ENCODE data around the gene RGS6. TPM values are rescaled to one million over a fixed set of nuclear protein-coding genes. Genes with fewer than 3 reads are reported as not detected.

RGS6 gene
- polyA plus RNA-seq, 2 donors: 0.11 to 0.29 TPM

GRCh38 chr14:72563676-72564075 is 631.4 kb downstream of the RGS6 start:
- WGBS, 2 donors: 72 to 85% methylated on average over 7 of the region's 7 CpGs
- Histone ChIP-seq H3K36me3 (ENCODE audit: control insufficient read depth in 2 of 2, insufficient read depth in 2 of 2, low read length in 1 of 2) (no peaks in the 10 kb centered on the region), H3K27ac (ENCODE audit: low read depth in 2 of 2, low read length in 1 of 2) (no peak overlapping the region), H3K27me3 (ENCODE audit: control insufficient read depth in 1 of 2, insufficient read depth in 2 of 2, low read length in 2 of 2) (no peaks in the 10 kb centered on the region), H3K4me1 (ENCODE audit: control insufficient read depth in 2 of 2, insufficient read depth in 2 of 2, low read length in 1 of 2) (no peaks in the 10 kb centered on the region), H3K9me3 (ENCODE audit: control insufficient read depth in 2 of 2, insufficient read depth in 1 of 2, low read depth in 1 of 2, low read length in 1 of 2) (no peaks in the 10 kb centered on the region), H3K4me3 (ENCODE audit: low read depth in 1 of 2, low read length in 2 of 2) (no peak overlapping the region)

- no peaks in the 10 kb centered on the region for H3K9me3 ChIP-seq (ENCODE audit: control insufficient read depth in 2 of 2, insufficient read depth in 1 of 2, low read depth in 1 of 2, low read length in 1 of 2)
- no peaks in the 10 kb centered on the region for H3K27me3 ChIP-seq (ENCODE audit: control insufficient read depth in 1 of 2, insufficient read depth in 2 of 2, low read length in 2 of 2)
- H3K36me3 ChIP-seq (ENCODE audit: control insufficient read depth in 2 of 2, insufficient read depth in 2 of 2, low read length in 1 of 2): no peaks in the 10 kb centered on the region
- 71 to 81% methylated on average over 5 of the region's 5 CpGs for WGBS, 2 donors
- H3K4me3 ChIP-seq (ENCODE audit: low read depth in 1 of 2, low read length in 2 of 2): no peak overlapping the region
- H3K4me1 ChIP-seq (ENCODE audit: control insufficient read depth in 2 of 2, insufficient read depth in 2 of 2, low read length in 1 of 2): no peaks in the 10 kb centered on the region
- no peak overlapping the region for H3K27ac ChIP-seq (ENCODE audit: low read depth in 2 of 2, low read length in 1 of 2)
These were observed 632.9 kb downstream of the RGS6 start for GRCh38 chr14:72565149-72565559.

GRCh38 chr14:72565917-72566316 is 633.7 kb downstream of the RGS6 start:
- Histone ChIP-seq H3K4me1 (ENCODE audit: control insufficient read depth in 2 of 2, insufficient read depth in 2 of 2, low read length in 1 of 2) (no peaks in the 10 kb centered on the region), H3K4me3 (ENCODE audit: low read depth in 1 of 2, low read length in 2 of 2) (no peak overlapping the region), H3K27me3 (ENCODE audit: control insufficient read depth in 1 of 2, insufficient read depth in 2 of 2, low read length in 2 of 2) (no peaks in the 10 kb centered on the region), H3K36me3 (ENCODE audit: control insufficient read depth in 2 of 2, insufficient read depth in 2 of 2, low read length in 1 of 2) (no peaks in the 10 kb centered on the region), H3K27ac (ENCODE audit: low read depth in 2 of 2, low read length in 1 of 2) (no peak overlapping the region), H3K9me3 (ENCODE audit: control insufficient read depth in 2 of 2, insufficient read depth in 1 of 2, low read depth in 1 of 2, low read length in 1 of 2) (no peaks in the 10 kb centered on the region)
- 70 to 76% methylated on average over 6 of the region's 6 CpGs for WGBS, 2 donors

- WGBS, 2 donors: 73 to 81% methylated on average over 6 of the region's 6 CpGs
- H3K36me3 ChIP-seq (ENCODE audit: control insufficient read depth in 2 of 2, insufficient read depth in 2 of 2, low read length in 1 of 2): no peaks in the 10 kb centered on the region
- no peaks in the 10 kb centered on the region for H3K4me1 ChIP-seq (ENCODE audit: control insufficient read depth in 2 of 2, insufficient read depth in 2 of 2, low read length in 1 of 2)
- H3K27me3 ChIP-seq (ENCODE audit: control insufficient read depth in 1 of 2, insufficient read depth in 2 of 2, low read length in 2 of 2): no peaks in the 10 kb centered on the region
- no peaks in the 10 kb centered on the region for H3K9me3 ChIP-seq (ENCODE audit: control insufficient read depth in 2 of 2, insufficient read depth in 1 of 2, low read depth in 1 of 2, low read length in 1 of 2)
- H3K27ac ChIP-seq (ENCODE audit: low read depth in 2 of 2, low read length in 1 of 2): no peak overlapping the region
- H3K4me3 ChIP-seq (ENCODE audit: low read depth in 1 of 2, low read length in 2 of 2): no peak overlapping the region
These were observed 635.0 kb downstream of the RGS6 start for GRCh38 chr14:72567226-72567625.

- no peak overlapping the region for H3K4me3 ChIP-seq (ENCODE audit: low read depth in 1 of 2, low read length in 2 of 2)
- H3K4me1 ChIP-seq (ENCODE audit: control insufficient read depth in 2 of 2, insufficient read depth in 2 of 2, low read length in 1 of 2): no peaks in the 10 kb centered on the region
- H3K36me3 ChIP-seq (ENCODE audit: control insufficient read depth in 2 of 2, insufficient read depth in 2 of 2, low read length in 1 of 2): no peaks in the 10 kb centered on the region
- H3K27me3 ChIP-seq (ENCODE audit: control insufficient read depth in 1 of 2, insufficient read depth in 2 of 2, low read length in 2 of 2): no peaks in the 10 kb centered on the region
- H3K27ac ChIP-seq (ENCODE audit: low read depth in 2 of 2, low read length in 1 of 2): no peak overlapping the region
- H3K9me3 ChIP-seq (ENCODE audit: control insufficient read depth in 2 of 2, insufficient read depth in 1 of 2, low read depth in 1 of 2, low read length in 1 of 2): no peaks in the 10 kb centered on the region
- 84% methylated on average over 19 of the region's 19 CpGs for WGBS, 2 donors
These were observed 636.2 kb downstream of the RGS6 start for GRCh38 chr14:72568296-72568992.

- no peaks in the 10 kb centered on the region for H3K9me3 ChIP-seq (ENCODE audit: control insufficient read depth in 2 of 2, insufficient read depth in 1 of 2, low read depth in 1 of 2, low read length in 1 of 2)
- H3K27ac ChIP-seq (ENCODE audit: low read depth in 2 of 2, low read length in 1 of 2): no peak overlapping the region
- WGBS, 2 donors: 42 to 43% methylated on average over 9 of the region's 9 CpGs
- no peaks in the 10 kb centered on the region for H3K27me3 ChIP-seq (ENCODE audit: control insufficient read depth in 1 of 2, insufficient read depth in 2 of 2, low read length in 2 of 2)
- H3K4me3 ChIP-seq (ENCODE audit: low read depth in 1 of 2, low read length in 2 of 2): no peak overlapping the region
- no peaks in the 10 kb centered on the region for H3K36me3 ChIP-seq (ENCODE audit: control insufficient read depth in 2 of 2, insufficient read depth in 2 of 2, low read length in 1 of 2)
- H3K4me1 ChIP-seq (ENCODE audit: control insufficient read depth in 2 of 2, insufficient read depth in 2 of 2, low read length in 1 of 2): no peaks in the 10 kb centered on the region
These were observed 641.6 kb downstream of the RGS6 start for GRCh38 chr14:72573725-72574417.

- H3K4me1 ChIP-seq (ENCODE audit: control insufficient read depth in 2 of 2, insufficient read depth in 2 of 2, low read length in 1 of 2): no peaks in the 10 kb centered on the region
- no peaks in the 10 kb centered on the region for H3K9me3 ChIP-seq (ENCODE audit: control insufficient read depth in 2 of 2, insufficient read depth in 1 of 2, low read depth in 1 of 2, low read length in 1 of 2)
- H3K27me3 ChIP-seq (ENCODE audit: control insufficient read depth in 1 of 2, insufficient read depth in 2 of 2, low read length in 2 of 2): no peaks in the 10 kb centered on the region
- no peak overlapping the region for H3K4me3 ChIP-seq (ENCODE audit: low read depth in 1 of 2, low read length in 2 of 2)
- WGBS, 2 donors: 96 to 98% methylated on average over 1 of the region's 1 CpG
- H3K27ac ChIP-seq (ENCODE audit: low read depth in 2 of 2, low read length in 1 of 2): no peak overlapping the region
- H3K36me3 ChIP-seq (ENCODE audit: control insufficient read depth in 2 of 2, insufficient read depth in 2 of 2, low read length in 1 of 2): no peaks in the 10 kb centered on the region
These were observed 642.5 kb downstream of the RGS6 start for GRCh38 chr14:72574715-72575114.

GRCh38 chr14:72576258-72576657 is 644.0 kb downstream of the RGS6 start:
- H3K4me3 ChIP-seq (ENCODE audit: low read depth in 1 of 2, low read length in 2 of 2): no peak overlapping the region
- no peaks in the 10 kb centered on the region for H3K36me3 ChIP-seq (ENCODE audit: control insufficient read depth in 2 of 2, insufficient read depth in 2 of 2, low read length in 1 of 2)
- no peaks in the 10 kb centered on the region for H3K9me3 ChIP-seq (ENCODE audit: control insufficient read depth in 2 of 2, insufficient read depth in 1 of 2, low read depth in 1 of 2, low read length in 1 of 2)
- H3K27me3 ChIP-seq (ENCODE audit: control insufficient read depth in 1 of 2, insufficient read depth in 2 of 2, low read length in 2 of 2): no peaks in the 10 kb centered on the region
- H3K27ac ChIP-seq (ENCODE audit: low read depth in 2 of 2, low read length in 1 of 2): no peak overlapping the region
- H3K4me1 ChIP-seq (ENCODE audit: control insufficient read depth in 2 of 2, insufficient read depth in 2 of 2, low read length in 1 of 2): no peaks in the 10 kb centered on the region
- WGBS, 2 donors: 72 to 79% methylated on average over 1 of the region's 1 CpG

- 76 to 81% methylated on average over 5 of the region's 5 CpGs for WGBS, 2 donors
- H3K4me3 ChIP-seq (ENCODE audit: low read depth in 1 of 2, low read length in 2 of 2): no peak overlapping the region
- H3K27ac ChIP-seq (ENCODE audit: low read depth in 2 of 2, low read length in 1 of 2): no peak overlapping the region
- H3K36me3 ChIP-seq (ENCODE audit: control insufficient read depth in 2 of 2, insufficient read depth in 2 of 2, low read length in 1 of 2): no peaks in the 10 kb centered on the region
- H3K27me3 ChIP-seq (ENCODE audit: control insufficient read depth in 1 of 2, insufficient read depth in 2 of 2, low read length in 2 of 2): no peaks in the 10 kb centered on the region
- H3K9me3 ChIP-seq (ENCODE audit: control insufficient read depth in 2 of 2, insufficient read depth in 1 of 2, low read depth in 1 of 2, low read length in 1 of 2): no peaks in the 10 kb centered on the region
- no peaks in the 10 kb centered on the region for H3K4me1 ChIP-seq (ENCODE audit: control insufficient read depth in 2 of 2, insufficient read depth in 2 of 2, low read length in 1 of 2)
These were observed 645.3 kb downstream of the RGS6 start for GRCh38 chr14:72577521-72577920.

GRCh38 chr14:72578514-72578913 is 646.3 kb downstream of the RGS6 start:
- Histone ChIP-seq H3K9me3 (ENCODE audit: control insufficient read depth in 2 of 2, insufficient read depth in 1 of 2, low read depth in 1 of 2, low read length in 1 of 2) (no peaks in the 10 kb centered on the region), H3K4me3 (ENCODE audit: low read depth in 1 of 2, low read length in 2 of 2) (no peak overlapping the region), H3K4me1 (ENCODE audit: control insufficient read depth in 2 of 2, insufficient read depth in 2 of 2, low read length in 1 of 2) (no peaks in the 10 kb centered on the region), H3K27ac (ENCODE audit: low read depth in 2 of 2, low read length in 1 of 2) (no peak overlapping the region), H3K36me3 (ENCODE audit: control insufficient read depth in 2 of 2, insufficient read depth in 2 of 2, low read length in 1 of 2) (no peaks in the 10 kb centered on the region), H3K27me3 (ENCODE audit: control insufficient read depth in 1 of 2, insufficient read depth in 2 of 2, low read length in 2 of 2) (no peaks in the 10 kb centered on the region)
- WGBS, 2 donors: 92 to 93% methylated on average over 5 of the region's 5 CpGs

Data from esophagus (tissue), 2 donors.